HG02885 (cell line): ENCODE data around the gene TRAPPC2.
"Not testable (repeated sequence)": the region's sequence is repeated elsewhere in the genome, so short reads cannot be mapped to it uniquely, and the experiment has no call there.

Experiments
- ATAC-seq: cut with Tn5 transposase; IDR thresholded peaks from one replicate; pipeline ENCODE4 v1.9.1; 2021; ENCODE audit warnings: mild to moderate bottlenecking; ENCODE audit not compliant: unreplicated experiment, poor library complexity

The TRAPPC2 gene

DNA sequence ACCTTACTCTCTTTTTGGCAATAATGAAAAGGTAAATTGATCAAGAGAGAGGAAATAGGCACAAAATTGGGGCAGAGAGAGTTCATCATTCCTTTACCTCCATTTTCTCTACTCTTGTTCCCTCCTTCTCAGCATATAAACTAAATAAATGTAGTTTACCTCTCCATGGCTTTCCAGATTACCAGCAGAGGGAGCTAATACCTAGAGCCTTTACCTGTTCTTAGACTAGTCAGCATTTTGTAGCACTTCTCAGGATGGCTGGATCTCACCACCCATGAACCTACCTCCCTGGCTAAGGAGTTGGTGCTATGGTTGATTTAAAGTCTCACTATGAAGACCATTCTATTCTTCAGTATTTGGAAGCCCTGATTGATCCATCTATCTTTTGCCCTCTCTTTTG, 15.8 kb upstream of the TRAPPC2 start:
- no peak for ATAC-seq

DNA sequence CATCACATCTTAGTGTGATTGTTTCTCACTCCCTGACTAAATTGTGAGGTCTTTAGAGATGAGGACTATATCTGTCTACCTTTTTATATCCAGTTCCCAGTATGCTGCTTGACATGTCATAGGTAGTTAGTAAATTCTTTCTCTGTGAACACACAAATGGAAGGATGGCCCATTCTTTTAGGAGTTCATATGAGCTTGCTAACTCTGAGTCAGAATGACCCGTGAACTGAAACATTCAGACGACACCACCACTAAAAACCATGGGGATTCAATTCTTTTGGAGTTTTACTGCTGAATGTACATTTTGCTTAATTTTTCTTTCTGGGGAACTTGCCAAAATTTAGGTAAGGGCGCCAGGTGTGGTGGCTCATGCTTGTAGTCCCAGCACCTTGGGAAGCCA, 14.1 kb upstream of the TRAPPC2 start:
- ATAC-seq, result no peak

DNA sequence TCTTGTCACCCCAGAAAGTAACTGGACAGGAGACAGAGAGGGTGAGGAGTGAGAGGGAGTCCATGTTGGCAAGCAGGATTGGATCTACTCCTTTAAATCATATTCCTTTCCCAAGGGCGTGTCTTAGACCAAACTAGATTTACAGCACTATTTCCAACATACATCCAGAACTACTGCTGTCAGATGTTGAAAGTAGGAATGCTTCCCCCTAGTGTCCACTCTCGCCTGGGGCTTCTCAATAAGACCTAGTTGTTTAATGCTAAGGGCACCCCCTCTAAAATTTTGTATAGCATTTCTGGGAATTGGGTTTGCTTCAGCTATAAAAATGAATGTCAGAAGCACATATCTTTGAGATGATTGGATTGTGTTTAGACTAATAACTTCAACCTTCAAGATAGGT, 13.4 kb upstream of the TRAPPC2 start:
- no peak for ATAC-seq

GRCh38 chrX:13742397-13743176, 8.2 kb upstream of the TRAPPC2 start:
- ATAC-seq, result peak; percentile 93

- ATAC-seq, result no peak
Observed at GRCh38 chrX:13741695-13742094, 7.3 kb upstream of the TRAPPC2 start.

DNA sequence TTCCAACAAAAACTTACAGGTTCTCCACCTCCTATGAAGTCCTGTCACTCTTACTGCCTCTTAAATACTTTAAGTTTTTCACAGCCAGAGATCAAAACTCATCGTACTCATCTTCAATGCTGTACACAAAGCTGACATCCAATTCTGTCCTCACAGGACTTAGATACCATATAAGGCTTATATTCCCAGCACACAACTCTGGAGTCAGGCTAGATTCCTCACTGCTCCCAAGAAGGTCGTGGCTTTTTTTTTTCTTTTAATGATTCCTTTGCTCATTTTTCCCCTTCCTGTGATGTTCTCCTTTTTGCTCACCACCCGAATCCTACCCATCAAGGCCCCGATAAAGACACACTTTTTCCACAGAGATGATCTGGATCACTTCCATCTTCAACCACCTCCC, 914 bp downstream of the TRAPPC2 start:
- ATAC-seq, result no peak

GRCh38 chrX:13732246-13733067, 2.0 kb downstream of the TRAPPC2 start:
- ATAC-seq, result no peak

- ATAC-seq, result not testable (repeated sequence)
Observed at GRCh38 chrX:13730523-13730922, 3.9 kb downstream of the TRAPPC2 start.

DNA sequence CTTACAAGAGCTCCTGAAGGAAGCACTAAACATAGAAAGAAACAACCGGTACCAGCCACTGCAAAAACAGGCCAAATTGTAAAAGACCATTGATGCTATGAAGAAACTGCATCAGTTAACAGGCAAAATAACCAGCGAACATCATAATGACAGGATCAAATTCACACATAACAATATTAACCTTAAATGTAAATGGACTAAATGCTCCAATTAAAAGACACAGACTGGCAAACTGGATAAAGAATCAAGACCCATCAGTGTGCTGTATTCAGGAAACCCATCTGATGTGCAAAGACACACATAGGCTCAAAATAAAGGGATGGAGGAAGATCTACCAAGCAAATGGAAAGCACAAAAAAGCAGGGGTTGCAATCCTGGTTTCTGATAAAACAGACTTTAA, 7.8 kb downstream of the TRAPPC2 start:
- not testable (repeated sequence) for ATAC-seq

GRCh38 chrX:13724878-13725277, 9.5 kb downstream of the TRAPPC2 start:
- not testable (repeated sequence) for ATAC-seq

GRCh38 chrX:13721819-13722519, 12.5 kb downstream of the TRAPPC2 start:
- ATAC-seq, result no peak

- ATAC-seq, result no peak
Observed at GRCh38 chrX:13721371-13721770, 13.0 kb downstream of the TRAPPC2 start.

- ATAC-seq, result no peak
Observed at GRCh38 chrX:13719192-13719856, 15.1 kb downstream of the TRAPPC2 start.

- ATAC-seq, result no peak
Observed at GRCh38 chrX:13717700-13718472, 16.5 kb downstream of the TRAPPC2 start.

GRCh38 chrX:13716905-13717304, 17.5 kb downstream of the TRAPPC2 start:
- ATAC-seq, result no peak

DNA sequence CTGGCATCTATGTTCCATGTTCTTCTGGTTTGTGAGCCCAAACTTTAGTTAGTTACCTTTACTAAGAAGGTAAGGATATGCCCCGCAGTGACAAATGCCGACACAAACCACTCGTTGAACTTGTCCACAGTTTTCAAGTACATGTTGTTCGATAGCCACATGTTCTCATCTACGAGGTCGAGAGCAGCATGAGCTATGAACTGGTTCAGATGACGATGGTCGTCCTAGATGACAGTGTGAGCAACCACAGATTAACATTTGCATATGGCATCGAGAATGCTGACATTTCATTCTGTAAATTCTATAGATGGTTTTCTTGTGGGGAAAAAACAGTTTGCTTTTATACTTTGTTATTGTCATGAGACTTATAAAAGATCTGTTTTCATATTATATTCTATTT, 18.0 kb downstream of the TRAPPC2 start:
- no peak for ATAC-seq

DNA sequence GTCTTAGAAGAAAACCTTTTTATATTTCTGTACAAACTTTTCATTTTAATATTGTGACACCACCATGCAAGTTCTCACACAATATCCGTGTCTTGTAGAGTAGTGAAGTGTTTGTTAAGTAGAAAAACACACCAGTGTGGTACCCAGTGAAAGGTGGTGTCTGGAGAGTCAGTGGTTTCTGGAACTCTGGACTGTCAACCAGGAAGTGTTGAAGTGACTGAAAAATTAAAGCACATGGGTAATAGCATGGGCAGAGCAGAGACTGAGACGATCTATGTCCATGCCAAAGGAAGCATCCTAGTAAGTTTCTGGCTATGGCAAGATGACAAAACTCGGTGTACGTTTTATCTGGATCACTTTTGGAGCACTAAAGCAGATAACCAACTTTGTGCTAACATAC, 23.3 kb downstream of the TRAPPC2 start:
- ATAC-seq, result no peak

DNA sequence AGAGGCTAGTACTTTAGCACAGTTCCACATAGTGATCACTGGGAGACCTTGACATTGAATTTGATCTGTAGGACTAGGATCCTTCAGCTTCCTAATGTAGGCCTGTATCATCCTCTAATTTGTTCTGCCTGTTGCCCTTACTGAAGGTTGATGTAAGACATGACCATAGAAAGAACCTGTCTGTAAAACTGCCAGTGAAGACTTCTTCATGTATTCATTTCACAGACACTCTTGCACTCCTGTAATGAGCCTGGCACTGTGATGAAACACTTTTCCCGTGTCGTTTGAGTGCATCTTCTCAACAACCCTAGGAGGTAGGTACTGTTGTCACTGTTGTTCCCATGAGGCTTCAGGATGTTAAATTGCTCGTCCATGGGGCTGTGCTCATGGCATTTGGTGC, 30.8 kb downstream of the TRAPPC2 start:
- ATAC-seq, result no peak

DNA sequence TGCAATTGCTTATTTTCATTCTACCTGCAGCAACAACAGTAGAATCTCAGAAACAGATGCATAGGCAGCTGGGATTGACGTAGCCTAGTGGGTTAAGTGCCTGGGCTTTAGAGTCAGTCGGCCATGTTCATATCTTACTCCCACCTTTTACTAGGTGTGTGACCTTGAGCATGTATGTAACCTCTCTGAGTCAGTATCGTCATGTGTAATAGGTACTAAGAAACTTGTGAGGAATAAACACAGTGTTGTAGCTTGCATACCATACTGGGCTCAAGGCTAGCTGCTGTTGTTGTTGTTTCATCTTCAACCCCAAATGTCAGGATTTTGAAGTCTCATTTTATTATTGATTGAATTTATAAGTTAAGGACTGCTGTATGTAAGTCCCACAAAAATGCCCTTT, 31.3 kb downstream of the TRAPPC2 start:
- no peak for ATAC-seq
